GM19395 (cell line): ENCODE measurements around the gene PAK5.
A peak's percentile ranks its signal among the peaks of the same experiment; 100 is the strongest.

Source experiments
- ATAC-seq: cut with Tn5 transposase; IDR thresholded peaks from one replicate; pipeline ENCODE4 v1.9.1; 2021; ENCODE audit warnings: mild to moderate bottlenecking, moderate library complexity; ENCODE audit not compliant: unreplicated experiment

Gene PAK5

DNA sequence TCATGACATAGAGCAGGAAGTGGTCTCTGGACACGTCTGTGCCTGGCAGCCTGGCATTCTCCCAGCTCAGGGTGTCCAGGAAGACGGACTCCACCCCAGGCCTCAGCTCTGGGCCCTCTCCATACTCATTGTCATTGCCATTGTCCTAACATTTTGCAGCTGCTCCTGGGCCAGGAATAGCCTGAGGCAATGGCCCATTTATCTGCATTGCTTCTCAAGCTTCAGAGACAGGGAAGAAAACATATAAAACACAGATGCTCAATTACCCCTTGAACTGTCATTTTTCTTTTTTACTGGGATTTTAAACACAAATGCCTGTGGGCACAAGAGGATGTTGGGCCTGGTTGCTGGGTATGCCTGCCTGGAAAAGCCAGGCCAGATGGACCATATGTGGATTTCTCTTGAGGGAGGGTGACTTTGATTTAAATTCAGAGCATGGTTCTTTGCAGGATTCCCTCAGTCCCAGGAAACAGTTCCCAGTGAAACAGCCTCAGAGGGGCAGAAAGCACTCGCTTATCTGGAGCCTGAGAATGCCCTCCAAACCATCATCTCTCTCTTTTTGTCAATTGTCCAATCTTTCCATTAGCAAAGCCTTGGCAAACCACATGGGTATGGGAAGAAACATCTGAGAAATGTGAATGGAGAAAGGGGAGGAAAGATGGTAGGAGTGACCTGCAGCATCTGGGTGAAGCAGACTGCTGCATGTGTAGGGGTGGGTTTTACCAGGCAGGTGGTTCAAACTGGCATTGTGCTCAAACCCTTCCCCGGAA, 306.6 kb downstream of the PAK5 start:
- no peak for ATAC-seq

DNA sequence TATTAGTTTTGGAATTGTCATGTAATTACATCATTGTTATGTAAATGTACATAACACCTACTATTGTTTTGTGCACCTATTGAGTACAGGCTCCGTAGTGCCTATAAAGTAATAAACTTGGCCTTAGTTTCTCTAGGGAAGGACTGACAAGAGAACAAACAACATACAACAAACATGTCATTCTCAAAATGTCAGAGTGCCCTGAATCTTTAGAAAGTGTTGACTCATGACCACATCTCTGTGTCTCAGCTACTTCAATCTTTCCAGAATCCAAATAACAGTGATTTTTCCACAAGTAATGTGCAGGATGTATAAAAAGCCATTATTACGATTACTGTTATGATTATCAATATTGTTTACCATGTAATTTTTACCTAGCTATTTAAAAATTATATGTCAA, 307.3 kb downstream of the PAK5 start:
- no peak for ATAC-seq

DNA sequence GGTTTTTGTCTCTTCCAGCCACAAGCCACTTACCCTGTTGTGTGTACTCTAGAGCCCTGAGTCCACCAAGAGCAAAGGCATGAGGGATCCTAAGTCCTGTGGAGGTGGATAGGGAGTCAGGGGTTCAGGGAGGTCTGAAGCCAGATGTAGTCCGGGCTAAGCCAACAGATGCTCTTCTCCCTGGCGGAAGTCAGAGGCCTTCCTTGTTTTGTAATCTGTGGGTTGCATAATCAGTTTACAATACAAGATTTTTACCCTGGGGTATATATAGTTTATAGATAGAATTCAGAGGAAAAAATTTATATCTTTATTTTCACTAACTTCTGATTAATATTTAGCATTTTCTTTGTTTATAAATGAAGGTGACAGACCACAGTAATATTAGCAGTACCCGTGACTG, 315.2 kb downstream of the PAK5 start:
- no peak for ATAC-seq

DNA sequence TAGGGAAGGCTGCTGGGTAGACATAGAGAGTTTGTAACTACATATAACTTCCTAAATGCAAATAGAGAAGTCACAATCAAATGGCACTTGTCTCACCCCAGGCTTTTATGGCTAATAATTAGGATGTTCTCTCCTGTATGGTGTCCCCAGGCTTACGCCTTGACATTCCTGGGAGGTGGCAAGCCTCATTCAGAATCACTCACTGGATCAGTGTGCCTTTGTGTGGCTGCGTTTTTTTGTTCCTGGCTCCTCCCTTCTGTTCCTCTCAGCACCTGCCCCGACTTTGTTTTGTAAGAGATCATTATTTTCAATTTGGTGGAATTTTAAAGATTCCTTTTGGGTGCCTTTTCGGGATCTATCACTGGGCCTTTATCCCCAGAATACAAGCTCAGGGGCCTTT, 318.8 kb downstream of the PAK5 start:
- ATAC-seq: no peak

DNA sequence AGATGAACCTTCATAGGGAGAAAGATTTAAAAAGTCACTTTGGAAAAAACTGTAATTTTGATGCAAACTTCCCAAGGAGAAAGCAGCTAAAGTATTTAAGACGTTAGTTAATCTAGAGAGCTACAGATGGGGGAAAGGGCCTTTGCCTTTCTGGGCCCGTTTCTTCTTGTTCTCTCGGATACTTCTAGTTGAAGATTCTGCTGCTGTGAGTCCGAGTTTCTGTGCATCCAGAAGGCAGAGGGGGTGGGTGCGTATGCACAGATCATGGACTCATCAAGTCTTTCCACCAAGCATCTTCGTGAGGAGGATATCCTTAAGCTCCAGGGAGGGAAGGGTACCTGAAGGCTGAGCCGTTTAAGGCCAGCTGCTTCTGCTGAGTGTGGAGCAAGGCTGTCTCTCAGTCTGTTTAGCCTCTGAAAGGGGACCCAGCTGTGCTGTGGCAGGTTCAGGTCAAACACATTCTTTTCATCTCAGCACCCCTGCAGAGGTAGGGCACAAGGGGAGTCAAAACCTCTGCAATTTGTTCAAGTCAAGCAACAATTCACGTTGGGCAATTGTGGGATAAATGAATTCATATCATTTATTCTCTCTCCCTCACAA, 320.2 kb downstream of the PAK5 start:
- ATAC-seq: no peak

DNA sequence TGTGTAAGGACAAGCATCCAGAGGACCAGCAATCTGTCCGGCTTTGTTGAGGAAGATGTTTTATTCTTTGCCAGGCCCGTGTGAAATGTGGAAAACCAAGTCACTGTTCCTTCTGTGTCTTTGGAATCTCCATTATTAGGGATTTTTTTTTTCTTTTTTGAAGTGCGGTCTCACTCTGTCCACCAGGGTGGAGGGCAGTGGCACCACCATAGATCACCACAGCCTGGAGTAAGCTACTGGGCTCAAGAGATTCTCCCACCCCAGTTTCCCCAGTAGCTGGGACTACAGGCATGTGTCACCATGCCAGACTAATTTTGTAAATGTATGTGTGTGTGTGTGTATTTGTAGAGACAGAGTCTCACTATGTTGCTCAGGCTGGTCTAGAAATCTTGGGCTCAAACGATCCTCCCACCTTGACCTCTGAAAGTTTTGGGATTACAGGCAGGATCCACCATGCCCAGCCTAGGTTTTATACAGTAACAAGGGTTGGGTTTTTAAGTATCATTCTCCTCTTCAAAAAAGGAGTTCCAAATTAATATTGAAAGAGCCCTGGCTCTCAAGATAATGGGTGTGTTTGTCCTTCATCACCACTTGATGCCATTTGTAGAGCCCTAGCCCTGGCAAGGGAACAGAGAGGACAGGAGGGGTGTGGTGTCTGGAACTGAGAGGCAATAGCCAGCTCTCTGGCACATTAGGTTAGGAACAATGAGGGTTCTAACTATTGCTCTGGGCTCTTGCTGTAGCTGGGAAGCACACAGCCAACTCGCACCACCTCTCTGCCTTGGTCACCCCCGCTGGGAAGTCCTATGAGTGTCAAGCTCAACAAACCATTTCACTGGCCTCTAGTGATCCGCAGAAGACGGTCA, 321.3 kb downstream of the PAK5 start:
- ATAC-seq: no peak

DNA sequence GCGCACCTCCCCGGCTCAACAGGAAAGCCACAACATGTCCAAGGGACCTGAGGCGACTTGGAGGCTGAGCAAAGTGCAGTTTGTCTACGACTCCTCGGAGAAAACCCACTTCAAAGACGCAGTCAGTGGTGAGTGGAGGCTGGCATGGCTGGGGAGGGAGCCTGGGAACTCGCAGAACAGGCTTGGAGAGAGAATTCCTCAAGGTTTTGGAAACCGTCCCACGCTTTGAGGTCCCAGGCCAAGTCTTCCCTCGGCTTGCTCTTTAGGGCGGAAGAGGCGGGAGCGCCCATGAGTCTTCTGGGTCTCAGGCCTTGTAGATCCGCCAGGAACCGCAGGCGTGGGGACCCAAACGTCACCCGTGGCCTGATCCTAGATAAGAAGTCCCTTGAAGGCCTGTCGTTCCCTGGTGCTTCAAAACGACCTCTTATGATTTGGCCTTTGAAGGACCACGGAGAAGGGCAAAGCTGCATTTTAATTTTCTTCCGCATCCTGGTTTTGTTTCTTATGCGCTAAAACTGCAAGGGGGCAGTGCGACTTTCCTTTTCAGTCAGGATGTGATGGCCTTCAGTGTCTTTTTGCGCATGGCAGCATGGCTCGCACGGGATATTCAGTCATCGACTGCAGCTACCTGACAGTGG, 322.5 kb downstream of the PAK5 start:
- ATAC-seq: no peak

DNA sequence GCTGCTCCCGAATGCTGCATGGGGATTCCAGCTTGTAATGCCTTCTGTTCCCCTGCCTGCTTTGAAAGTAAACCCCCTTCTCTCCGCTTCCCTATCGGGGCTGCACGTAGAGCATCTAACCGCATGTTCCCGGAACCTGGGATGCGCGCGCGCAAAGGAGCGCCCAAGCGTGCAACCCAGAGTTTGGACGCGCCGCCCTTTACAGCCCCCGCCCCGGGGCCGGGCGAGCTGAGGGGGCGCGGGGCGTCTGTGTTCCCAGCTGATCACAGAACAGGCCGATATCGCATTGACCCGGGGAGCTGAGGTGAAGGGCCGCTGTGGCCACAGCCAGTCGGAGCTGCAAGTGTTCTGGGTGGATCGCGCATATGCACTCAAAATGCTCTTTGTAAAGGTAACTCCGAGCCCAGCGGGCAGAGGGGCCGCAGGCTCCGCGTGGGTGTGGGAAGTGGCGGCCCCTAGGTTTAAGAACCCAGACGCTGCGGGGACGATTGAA, 323.1 kb downstream of the PAK5 start:
- no peak for ATAC-seq

DNA sequence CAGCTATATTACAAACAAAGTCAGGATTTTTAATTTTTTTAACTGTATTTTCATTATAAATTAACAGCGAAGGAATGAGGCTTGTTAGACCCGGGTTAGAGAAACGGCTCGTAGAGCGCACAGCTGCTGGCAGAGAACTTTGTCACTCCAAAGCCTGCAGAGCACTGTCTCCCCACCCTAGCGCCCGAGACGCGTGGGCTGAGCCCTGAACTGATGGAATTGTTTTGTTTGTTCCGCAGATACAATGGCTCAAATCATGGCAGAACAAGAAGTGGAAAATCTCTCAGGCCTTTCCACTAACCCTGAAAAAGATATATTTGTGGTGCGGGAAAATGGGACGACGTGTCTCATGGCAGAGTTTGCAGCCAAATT, 323.7 kb downstream of the PAK5 start:
- ATAC-seq: no peak

DNA sequence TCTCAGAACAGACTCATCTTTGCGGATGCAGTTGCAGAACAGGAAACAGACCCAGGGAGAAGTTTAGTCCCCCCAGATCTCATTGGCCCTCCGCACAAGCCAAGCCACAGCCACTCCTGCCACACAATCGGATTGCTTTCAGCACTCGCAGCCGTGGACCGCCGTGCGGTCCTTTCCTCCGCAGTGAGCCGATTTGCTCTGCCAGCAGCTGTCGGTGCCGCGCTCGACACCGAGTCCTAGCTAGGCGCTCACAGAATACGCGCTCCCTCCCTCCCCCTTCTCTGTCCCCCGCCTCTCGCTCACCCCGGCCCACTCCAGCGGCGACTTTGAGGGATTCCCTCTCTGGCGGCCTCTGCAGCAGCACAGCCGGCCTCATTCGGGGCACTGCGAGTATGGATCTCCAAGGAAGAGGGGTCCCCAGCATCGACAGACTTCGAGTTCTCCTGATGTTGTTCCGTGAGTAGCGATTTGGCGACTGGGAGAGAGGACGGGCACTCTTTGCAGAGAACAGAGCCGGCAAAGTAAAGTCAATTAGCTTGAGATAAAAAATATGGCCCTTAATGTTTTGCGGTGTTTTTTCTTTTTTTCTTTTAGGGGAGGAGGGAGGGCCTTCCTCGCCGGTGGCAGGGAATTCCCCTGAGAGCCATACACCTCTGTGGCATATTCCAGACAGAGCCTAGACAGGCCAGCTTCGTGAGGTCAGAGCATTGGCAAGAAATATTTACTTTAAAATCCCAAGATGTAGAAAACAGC, 324.2 kb downstream of the PAK5 start, which contains the start of gene LAMP5:
Gene LAMP5, plus strand, starts transcription at position 130 of the 753 bp plus-strand sequence. Its CDS starts 263 bp downstream, at position 393.
- ATAC-seq: no peak

DNA sequence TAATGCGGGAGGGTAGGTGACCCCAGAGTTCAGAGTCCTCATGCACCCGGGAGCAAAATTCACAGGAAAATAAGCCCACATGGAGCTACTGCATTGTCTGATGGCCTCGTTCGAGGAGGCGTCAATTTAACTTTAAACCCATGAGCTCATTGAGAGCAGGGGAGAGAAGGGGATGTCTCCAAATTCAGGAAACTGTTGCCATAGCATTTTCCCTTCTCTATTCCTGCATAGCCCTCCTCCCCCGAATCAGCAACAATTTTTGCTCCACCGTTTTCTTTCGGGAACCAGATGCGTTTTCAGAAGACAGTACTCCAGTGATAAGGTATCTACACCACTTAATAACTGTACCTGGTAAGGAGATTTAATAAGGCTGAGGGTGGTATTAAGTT, 324.8 kb downstream of the PAK5 start:
- ATAC-seq: no peak

DNA sequence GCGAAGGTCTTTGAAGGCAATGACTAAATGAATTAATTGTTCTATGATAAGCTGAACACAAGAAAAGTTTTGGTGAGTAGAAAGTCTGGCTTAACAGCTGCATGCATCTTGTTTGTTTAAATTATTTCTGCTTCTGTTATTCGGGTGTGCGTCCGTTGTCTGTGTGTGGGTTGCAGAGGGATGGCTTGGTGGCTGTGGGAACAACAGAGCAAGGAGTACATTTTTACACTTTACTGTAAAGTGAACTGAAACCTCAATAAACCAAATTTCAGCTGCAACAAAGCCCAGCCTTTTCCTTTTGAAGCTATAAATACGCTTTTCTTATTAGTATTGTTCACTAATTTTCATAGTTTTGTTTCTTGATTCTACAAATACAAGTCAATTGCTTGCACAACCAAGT, 328.0 kb downstream of the PAK5 start:
- peak; percentile 53 for ATAC-seq

DNA sequence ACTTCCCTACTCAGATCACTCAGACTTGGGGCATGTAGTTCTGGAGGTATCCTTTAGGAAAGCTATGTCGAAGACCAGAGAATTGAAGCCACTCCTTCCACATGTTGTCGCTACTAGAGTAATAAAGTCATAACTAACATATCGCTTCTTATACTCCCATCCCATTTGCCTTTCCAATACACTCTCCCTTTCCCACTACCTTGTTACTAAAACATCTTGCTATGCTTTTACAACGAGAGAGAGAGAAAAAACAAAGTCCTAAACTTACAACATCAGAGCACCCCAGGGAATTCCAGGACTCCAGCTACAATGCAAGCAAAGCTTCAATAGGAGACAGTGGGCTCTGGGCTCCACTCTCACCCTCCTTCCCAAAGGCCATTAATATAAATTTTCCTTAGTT, 329.6 kb downstream of the PAK5 start:
- no peak for ATAC-seq

DNA sequence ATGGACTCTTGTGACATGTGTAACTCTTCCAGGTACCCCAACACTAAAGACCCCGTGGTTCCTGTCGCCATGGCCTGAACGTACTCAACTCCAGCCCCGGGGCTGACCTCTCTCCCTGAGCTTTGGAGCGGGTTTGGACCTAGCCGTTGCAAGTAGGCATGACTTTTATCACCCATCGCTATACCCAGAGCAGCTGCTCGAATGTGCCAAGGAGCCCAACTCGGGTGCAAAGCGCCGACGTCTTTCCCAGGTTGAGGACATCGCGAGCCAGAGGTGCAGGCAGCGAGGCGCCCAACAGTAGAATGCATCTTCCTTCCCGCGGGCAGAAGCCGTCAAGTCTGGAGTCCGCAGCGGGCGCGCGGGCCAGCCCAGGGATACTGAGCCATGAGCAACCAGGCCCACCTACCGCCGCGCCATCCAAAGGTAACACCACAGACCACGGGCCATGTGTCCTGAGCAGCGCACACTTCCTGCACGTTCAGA, 330.1 kb downstream of the PAK5 start:
- ATAC-seq: no peak

DNA sequence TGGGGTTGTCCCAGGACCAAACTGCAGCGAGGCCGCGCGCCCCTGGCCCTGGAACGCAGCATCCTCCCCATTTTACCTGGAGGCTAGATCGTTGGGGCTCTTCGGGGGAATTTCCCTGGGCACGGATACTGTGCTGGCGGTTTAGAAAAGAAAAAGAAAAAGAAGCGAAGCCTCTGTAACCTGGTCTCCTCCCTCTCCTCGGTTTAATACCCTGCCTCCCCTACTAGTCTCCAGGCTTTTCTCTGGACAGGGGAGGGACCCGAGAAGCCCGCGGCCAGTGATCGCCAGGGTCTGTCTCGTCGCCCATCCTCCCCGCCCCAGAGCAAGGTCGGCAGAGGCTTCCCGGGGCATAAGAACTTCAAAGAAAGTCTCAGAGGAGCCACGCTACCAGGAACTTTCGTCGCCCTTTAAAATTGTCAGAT, 330.6 kb downstream of the PAK5 start:
- ATAC-seq: no peak

DNA sequence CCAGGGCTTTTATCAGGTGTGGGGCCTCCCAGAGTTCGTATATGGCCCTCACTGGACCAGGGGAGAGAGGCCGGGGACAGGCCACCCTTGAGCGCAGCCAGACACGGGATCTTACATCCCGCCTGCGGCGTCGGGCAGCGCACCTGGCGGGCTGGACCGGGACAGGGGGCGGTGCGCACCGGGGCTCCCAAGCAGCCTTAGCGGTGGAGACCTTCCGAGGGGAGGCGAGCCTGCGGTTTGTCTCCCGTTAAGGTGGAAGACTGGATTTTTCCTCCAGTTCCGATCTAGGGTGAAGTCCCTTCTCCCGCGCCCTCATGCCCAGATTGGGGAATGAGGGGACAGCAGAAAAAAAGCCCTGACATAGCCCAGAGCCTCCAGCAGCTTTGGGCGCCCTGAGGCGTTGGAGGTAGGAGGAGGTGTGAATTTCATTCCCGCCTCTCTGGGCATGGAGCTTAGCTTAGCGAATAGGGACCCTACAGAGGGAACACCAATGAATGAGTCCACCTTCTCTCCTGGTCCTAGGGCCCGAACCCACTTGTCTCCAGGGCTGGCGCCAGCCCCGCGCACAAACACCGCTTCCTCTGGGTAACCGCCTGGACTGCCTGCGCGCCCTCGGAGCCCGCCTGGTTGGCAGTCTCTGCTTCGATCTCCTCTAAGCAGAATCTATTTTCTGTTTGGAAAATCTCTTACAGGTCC, 331.2 kb downstream of the PAK5 start:
- ATAC-seq: no peak

DNA sequence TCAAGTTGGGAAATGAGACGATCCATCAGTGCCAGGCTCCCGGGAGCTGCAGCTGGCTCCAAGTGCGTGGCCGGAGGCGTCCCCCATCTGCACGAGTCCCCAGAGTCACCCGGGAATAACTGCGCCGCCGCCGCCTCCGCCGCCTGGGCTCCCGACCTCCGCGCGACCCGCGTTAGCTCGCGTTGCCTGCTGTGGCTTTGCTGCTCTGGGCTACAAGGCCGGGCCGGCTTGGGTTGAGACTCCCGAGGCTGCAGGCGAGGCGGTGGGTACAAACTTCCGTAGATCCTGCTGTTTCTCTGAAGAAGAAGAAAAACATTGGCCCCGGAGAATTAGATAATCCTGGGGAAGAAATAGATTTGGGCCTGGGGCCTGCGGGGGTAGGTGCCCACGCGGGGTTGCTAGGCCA, 331.9 kb downstream of the PAK5 start:
- no peak for ATAC-seq

DNA sequence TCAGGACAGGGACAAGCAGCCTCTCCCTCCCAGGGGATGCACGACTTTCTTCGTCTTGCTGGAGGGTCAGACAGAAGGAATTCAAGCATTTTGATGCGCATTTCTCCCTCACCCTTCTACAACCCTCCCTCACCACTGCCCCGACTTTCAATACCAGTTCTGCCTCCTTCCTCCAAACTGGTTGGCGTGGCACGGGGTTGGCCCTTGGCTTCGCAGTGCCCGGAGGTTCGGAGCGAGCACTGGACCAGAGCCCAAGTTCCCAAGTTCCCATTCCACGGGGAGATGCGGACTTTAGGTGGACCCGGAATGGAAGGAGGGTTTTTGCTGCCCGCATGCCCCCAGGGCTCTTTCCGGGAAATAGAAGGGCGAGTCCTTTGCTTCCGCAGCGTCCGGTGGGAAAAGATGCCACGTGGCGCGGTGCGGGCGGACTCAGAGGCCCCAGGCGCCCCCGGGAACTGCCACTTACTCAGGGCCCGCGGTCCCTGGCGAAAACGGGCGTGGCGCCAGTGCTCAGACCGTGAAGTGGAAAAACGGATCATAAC, 332.5 kb downstream of the PAK5 start:
- no peak for ATAC-seq

DNA sequence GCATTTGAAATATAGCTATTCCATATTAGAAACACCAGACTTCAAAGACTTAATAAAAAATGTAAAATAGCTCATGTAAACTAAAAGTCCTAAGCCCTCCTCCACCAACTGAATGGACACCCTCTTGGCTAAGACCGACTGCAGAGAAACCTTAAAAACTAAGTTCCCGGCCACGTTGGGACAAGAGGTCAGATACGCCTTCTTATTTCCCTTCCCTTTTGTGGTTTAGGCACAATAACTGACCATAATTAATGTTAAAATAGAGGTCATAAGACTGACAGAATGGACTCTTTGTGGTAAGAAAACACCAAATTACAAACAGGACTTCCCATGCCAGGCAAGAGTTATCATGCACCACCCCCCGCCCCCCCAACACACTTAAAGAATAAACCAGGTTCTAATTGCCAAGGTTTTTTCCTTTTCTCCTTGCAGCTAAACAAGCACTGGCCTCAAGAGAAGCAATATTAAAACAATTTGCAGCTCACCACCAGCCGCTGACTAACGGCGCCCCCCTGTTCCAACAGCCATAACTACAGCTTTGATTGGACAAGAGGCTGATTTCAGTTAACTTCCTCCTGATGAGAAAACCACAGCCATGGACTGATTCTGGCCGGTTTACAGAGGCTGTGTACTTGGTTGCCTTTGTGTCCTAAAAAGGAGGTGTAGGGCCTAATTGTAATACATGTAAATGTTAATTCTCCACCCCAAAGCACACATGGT, 335.2 kb downstream of the PAK5 start:
- ATAC-seq: no peak
